ENCODE measurements around the gene SAMD8. TPM values are rescaled to one million over a fixed set of nuclear protein-coding genes. Genes with fewer than 3 reads are reported as not detected.

SAMD8 gene
- total and polyA plus RNA-seq, 12 donors: 5.7 to 48.7 (median 29.1) TPM

DNA sequence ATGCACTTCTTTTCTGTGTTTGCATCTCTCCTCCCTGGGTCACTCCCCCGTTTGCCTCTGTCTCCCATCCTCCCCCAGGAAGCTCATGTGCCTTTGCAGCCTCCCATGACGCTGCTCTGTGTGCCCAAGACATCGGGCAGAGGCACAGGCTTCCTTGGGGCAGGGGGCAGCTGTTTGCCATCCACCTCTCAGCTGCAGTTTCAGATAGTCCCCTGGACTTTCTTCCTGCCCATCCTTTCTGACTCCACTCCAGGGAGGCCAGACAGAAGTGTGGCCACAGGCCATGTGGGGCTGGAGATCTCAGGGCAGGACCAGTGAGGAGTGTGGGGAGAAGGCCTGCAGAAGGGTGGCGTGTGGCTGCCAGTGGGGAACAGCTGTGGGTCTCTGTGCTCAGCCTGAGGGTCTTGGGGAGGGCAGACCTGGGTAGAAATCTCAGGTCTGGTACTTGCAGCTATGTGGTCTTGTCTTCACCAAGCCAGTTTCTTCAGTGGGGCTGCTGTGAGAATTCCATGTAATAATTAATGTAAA, 10.6 kb upstream of the SAMD8 start:
- TF ChIP-seq POLR2A (IDR thresholded peaks at IDR 0.05) (no peak), CTCF (IDR thresholded peaks at IDR 0.05) (no peak)
- Histone ChIP-seq H3K4me3 (no peak overlapping the region), H3K4me1 (replicated peaks in 1 of 2) (no peaks in the 10 kb centered on the region), H3K27me3 (no peaks in the 10 kb centered on the region), H3K36me3 (replicated peaks in 1 of 2) (no peaks in the 10 kb centered on the region), H3K9me3 (replicated peaks in 1 of 3) (no peaks in the 10 kb centered on the region), H3K27ac (no peak overlapping the region)
- WGBS, 4 donors: 68 to 82% (median 70%) methylated on average over 4 of the region's 4 CpGs
- no peak for DNase-seq
- intact Hi-C loops (cut with DNase I): loop anchor here (5.0 to 10.0 kb wide), 2 partner anchors 854 to 856 kb away; no protein-coding TSS in a partner anchor

GRCh38 chr10:75101416-75102251, 9.8 kb upstream of the SAMD8 start:
- Histone ChIP-seq H3K27ac (no peak overlapping the region), H3K4me3 (no peak overlapping the region), H3K4me1 (replicated peaks in 1 of 2) (no peaks in the 10 kb centered on the region), H3K36me3 (replicated peaks in 1 of 2) (no peaks in the 10 kb centered on the region), H3K27me3 (no peaks in the 10 kb centered on the region), H3K9me3 (replicated peaks in 1 of 3) (no peaks in the 10 kb centered on the region)
- 95 to 97% (median 97%) methylated on average over 10 to 12 of the region's 12 CpGs for WGBS, 4 donors
- DNase-seq: no peak
- TF ChIP-seq POLR2A (IDR thresholded peaks at IDR 0.05) (no peak), CTCF (IDR thresholded peaks at IDR 0.05) (no peak)
- intact Hi-C loops (cut with DNase I): loop anchor here (5.0 to 10.0 kb wide), 2 partner anchors 854 to 857 kb away; no protein-coding TSS in a partner anchor

DNA sequence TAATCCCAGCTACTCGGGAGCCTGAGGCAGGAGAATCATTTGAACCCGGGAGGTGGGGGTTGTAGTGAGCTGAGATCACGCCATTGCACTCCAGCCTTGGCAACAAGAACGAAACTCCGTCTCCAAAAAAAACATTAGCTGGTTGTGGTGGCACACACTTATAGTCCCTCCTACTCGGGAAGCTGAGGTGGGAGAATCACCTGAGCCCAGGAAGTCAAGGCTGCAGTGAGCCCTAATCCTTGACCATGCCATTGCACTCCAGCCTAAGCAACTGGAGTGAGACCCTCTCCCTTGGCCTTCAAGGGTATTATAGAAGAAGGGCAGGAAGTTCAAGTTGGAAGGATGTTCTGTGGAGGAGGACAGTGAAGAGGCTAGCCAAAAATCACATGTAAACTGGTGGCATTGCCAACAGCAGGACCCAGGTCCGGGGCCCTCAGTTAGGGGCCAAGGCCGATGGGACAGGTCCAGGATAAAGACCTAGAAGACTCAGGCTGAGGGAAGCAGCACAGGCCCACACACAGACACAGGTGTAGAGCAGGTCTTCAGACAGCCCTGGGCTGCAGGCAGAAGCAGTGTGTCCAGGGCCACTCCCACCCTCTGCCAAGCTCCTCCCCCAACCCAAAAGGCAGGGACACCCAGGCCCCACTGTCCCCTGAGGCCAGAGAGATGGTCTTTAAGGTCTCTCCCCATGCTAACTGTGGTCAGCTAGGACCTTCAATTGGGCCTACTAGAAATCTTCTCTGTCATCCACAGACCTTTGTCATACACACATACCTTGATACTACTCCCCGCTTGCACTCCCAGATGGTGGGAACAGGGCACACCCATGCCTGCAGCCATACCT, 8.4 kb upstream of the SAMD8 start:
- no peaks in the 10 kb centered on the region for H3K36me3 ChIP-seq (replicated peaks in 1 of 2)
- no peaks in the 10 kb centered on the region for H3K27me3 ChIP-seq
- 76 to 90% (median 81%) methylated on average over 9 of the region's 9 CpGs for WGBS, 4 donors
- H3K27ac ChIP-seq: no peak overlapping the region
- no peaks in the 10 kb centered on the region for H3K4me1 ChIP-seq (replicated peaks in 1 of 2)
- no peaks in the 10 kb centered on the region for H3K9me3 ChIP-seq (replicated peaks in 1 of 3)
- TF ChIP-seq CTCF (IDR thresholded peaks at IDR 0.05) (no peak), POLR2A (IDR thresholded peaks at IDR 0.05) (no peak)
- H3K4me3 ChIP-seq: no peak overlapping the region
- no peak for DNase-seq
- intact Hi-C loops (cut with DNase I): loop anchor here (5.0 to 10.0 kb wide), 2 partner anchors 856 to 858 kb away; no protein-coding TSS in a partner anchor
